Activated CD8-positive, alpha-beta memory T cell treated with anti-CD3 and anti-CD28 coated beads for 48 hours (primary cell): Measurements from ENCODE around the gene CYSRT1.
"Not testable (repeated sequence)": the region's sequence is repeated elsewhere in the genome, so short reads cannot be mapped to it uniquely, and the experiment has no call there.

Experiments used
- DNase-seq, 3 experiments: peaks; one replicate each; pipeline ENCODE4 v3.0.0-alpha.2; 2020; ENCODE audit warnings: low read depth in 2 of 3, low spot score in 2 of 3

CYSRT1 gene

DNA sequence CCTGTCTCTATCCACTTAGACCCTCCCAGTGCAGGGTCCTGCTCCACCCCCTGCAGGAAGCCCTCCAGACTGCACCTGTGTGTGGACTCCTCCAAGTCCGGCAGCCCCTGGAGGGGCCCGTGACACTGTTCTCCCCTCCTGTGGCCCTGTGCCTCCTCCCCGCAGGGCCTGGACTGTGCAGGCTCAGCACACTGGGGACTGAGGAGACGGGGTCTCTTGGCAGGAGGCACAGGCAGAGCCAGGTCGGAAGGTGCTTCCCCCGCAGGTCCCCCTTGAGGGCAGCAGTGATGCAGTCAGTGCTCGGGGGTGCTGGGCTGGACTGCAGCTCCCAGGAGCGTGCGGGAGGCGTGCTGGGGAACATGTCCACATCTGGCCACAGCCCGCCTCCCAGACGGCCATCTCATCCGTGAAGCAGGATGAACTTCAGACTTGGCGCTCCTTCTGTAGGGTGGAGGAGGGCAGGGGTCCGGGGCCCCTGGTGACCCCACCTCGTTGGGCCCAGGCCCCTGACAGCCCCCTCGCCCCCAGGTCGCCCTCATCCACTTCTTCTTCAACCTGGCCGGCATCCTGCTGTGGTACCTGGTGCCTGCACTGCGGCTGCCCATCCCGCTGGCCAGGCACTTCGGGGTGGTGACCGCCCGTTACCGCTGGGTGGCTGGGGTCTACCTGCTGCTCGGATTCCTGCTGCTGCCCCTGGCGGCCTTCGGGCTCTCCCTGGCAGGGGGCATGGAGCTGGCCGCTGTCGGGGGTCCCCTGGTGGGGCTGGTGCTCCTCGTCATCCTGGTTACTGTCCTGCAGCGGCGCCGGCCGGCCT lies 10.7 kb downstream of the CYSRT1 start:
- DNase-seq, result no peak

DNA sequence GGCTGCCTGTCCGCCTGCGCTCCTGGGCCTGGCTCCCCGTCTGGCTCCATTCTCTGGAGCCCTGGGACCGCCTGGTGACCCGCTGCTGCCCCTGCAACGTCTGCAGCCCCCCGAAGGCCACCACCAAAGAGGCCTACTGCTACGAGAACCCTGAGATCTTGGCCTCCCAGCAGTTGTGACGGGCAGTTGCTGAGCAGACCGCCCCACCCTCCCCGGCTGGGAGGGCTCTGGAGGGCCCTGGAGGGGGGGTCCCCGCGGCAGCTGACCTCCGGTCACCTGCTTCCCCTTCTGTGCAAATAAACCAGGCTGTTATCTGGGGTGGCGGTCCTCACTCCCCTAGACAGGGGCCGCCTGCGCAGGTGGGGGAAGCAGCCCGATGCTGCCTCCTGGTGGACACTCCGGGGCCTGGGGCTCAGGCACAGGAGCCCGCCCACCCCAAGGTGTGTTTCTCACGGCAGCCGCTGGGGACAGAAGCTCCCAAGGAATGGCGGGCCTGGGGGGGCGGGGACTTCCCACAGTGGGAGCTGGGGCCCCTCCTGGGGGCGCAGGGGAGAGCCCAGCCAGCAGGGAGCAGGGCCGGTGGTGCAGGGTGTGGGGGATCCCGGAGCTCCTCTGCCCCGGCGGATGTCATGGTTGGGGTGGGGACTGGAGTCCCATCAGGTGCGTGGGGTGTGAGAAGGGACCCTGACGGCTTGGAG lies 11.4 kb downstream of the CYSRT1 start:
- peak; percentile 70 to 89 (median 87) for DNase-seq

DNA sequence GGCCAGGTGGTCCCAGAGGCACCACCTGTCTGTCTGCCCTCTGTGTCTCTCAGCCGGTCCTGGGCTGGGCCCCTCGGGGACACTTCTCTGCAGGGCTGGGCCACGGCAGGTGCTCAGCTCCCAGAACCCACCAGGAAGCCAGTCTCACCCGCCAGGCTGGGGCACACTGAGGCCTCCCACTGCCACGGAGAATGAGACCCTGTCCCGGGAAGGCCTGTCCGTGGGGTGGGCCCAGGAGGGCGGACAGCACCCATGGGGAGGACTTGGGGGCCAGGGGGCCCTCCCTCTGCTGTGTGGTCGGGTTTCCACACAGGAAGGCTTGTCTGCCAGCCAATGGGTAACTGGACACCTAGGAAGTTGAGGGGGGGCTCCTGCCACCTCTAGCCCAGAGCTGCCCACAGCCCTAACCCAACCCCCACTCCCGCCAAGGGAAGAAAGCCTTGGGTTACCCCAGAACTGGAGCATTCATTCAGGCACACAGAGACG lies 12.0 kb downstream of the CYSRT1 start:
- DNase-seq, result no peak

DNA sequence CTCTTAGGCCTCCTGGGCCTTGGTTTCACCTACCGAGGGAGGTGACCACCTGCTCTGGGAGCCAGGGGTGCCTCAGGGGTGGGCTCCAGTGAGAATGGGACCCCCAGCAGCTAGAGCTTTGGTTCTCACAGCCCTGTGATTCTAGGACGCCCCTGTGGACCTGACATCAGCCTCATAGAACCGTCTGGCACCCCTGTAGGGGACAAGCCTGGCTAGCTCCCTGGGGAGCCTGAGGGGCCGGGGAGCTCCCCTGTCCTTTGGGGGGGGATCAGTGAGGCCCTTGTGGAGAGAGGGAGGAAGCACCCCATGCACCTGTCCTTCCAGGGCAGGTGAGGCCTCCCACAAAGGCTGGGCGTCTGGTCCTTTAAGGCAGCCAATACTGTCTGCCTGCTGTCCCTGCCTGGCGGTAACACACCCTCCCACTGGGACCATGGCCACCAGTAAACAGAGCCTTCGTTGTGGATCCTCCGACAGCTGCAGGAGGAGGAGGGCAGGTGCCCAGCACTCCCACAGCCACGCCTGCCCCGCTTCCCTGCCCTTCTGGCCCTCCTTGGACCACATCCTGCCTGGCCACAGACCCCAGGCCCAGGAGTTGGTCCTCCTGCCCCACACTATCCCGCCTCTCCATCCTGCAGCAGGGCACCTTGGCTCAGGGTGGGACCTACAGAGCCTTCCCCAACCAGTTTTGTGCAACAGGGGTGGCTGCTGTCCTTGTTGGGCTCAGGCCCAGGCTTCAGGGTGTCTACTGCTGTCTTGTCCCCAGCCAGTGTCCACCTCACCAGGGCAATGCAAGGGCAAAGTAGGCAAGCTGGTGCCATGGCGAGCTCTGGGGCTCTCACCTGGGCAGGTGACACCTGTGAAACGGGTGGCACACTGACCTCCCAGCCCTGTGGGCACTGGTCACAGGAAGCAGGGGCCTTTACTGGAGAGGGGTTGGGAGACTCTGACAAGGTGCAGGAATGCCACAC lies 13.1 kb downstream of the CYSRT1 start:
- no peak for DNase-seq

DNA sequence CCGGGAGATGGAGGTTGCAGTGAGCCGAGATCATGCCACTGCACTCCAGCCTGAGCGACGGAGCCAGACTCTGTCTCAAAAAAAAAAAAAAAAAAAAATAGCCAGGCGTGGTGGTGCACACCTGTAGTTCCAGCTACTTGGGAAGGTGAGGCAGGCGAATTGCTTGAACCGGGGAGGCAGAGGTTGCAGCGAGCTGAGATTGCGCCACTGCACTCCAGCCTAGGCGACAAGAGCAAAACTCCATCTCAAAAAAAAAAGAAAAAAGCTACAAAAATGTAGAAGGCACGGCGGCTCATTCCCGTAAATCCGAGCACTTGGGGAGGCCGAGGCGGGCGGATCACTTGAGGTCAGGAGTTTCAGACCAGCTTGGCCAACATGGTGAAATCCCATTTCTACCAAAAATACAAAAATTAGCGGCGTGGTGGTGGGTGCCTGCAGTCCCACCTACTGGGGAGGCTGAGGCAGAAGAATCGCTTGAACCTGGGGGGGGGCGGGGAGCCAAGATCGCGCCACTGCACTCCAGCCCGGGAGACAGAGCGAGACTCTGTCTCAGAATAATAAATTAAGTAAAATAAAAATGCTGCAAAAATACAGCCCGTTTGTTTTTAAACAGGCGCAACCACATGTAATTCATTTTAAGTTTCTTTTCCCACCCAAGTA lies 14.7 kb downstream of the CYSRT1 start:
- not testable (repeated sequence) for DNase-seq

DNA sequence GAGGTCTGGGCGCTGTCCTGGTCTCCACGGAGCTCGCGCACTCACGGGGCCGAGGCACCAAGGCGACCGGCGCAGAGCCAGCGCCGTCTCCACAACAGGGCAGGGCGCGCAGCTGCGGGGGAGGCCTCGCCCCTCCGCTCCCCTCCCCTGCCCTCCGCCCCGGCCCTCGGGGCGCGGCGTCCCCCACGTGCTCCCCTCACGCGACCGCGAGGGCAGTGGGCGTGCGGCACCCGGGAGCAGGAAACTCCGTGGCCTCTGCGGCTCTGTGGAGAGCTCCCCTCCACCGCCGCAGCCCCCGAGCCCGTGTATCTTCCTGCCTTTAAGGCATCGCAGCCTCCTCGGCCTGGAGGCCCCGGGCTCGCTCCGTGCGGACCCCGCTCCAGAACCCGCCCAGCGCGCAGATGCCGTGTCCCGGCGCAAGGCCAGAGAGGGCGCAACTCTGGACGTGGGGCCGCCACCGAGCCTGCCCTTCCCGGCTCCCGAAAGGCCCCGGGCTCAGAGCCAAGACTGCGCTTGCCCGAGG lies 15.4 kb downstream of the CYSRT1 start:
- DNase-seq, result peak in 2 of 3 experiments; percentile 50 to 66

DNA sequence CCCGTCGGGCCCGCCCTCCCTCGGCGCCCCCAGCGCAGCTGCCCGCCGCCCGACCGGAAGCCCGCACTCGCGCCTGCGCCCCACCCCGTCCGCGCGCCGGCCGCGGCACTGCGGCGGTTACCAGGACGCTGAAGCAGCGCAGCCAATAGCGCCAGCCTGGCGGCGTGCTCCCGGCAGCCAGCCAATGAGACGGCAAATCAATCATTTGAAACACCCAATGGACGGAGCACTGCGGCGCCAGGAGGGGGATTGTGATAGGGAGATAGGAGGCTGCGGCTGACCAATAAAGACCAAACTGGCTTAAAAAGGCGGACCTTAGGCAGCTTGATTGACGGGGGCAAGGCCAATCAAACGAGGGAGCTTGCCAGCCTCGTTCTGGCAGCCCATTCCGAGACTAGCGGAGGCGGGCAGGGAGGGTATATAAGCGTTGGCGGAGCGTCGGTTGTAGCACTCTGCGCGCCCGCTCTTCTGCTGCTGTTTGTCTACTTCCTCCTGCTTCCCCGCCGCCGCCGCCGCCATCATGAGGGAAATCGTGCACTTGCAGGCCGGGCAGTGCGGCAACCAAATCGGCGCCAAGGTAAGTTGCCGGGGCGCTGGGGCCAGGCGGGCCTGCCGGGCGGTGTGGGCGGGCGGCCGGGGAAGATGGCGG lies 16.0 kb downstream of the CYSRT1 start, which contains the start of gene TUBB4B:
TSS of gene TUBB4B (plus strand) at position 447 of the 649 bp plus-strand sequence. CDS start at position 521, 74 bp downstream.
- peak; percentile 85 to 98 (median 93) for DNase-seq

DNA sequence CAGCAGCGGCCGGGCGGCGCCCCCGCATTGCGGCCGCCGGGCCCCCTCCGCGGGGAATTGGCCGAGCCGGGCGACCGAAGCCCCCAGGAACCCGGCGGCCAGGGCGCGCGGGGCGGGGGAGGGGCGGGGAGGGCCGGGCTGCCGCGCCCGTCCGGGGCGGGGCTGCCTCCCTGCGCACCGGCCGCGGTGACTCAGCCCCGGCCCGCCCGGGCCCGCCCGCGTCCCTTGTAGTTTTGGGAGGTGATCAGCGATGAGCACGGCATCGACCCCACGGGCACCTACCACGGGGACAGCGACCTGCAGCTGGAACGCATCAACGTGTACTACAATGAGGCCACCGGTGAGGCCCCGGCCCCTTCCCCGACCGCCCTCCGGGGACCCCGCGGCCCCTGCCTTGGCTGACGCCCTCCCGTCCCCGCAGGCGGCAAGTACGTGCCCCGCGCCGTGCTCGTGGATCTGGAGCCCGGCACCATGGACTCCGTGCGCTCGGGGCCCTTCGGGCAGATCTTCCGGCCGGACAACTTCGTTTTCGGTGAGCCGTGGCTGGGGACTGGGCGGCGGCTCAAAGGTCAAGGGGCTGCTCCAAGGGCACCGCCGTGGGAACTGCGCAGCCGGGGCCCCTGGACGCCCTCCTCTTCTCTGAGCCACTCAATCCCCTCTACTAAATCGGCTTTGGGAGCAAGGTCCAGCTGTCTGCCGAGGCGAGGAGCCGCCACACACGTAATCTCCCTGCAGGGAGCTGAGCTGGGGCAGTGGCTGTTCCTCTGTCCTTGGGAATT lies 16.7 kb downstream of the CYSRT1 start:
- no peak for DNase-seq

DNA sequence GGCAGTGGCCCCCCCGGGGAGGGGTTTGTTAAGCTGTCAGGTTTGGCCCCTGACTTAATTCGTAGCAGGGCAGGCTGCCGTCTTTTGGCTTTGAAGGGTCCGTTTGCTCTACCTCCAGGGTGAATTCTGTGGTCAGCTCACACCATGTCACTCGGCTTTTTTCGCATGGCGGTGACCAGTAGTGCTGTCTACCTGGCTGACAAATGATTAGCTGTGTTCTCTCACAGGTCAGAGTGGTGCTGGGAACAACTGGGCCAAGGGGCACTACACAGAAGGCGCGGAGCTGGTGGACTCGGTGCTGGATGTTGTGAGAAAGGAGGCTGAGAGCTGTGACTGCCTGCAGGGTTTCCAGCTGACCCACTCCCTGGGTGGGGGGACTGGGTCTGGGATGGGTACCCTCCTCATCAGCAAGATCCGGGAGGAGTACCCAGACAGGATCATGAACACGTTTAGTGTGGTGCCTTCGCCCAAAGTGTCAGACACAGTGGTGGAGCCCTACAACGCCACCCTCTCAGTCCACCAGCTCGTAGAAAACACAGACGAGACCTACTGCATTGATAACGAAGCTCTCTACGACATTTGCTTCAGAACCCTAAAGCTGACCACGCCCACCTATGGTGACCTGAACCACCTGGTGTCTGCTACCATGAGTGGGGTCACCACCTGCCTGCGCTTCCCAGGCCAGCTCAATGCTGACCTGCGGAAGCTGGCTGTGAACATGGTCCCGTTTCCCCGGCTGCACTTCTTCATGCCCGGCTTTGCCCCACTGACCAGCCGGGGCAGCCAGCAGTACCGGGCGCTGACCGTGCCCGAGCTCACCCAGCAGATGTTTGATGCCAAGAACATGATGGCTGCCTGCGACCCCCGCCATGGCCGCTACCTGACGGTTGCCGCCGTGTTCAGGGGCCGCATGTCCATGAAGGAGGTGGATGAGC lies 17.6 kb downstream of the CYSRT1 start:
- DNase-seq, result no peak

DNA sequence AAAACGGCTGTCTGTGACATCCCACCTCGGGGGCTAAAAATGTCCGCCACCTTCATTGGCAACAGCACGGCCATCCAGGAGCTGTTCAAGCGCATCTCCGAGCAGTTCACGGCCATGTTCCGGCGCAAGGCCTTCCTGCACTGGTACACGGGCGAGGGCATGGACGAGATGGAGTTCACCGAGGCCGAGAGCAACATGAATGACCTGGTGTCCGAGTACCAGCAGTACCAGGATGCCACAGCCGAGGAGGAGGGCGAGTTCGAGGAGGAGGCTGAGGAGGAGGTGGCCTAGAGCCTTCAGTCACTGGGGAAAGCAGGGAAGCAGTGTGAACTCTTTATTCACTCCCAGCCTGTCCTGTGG lies 18.3 kb downstream of the CYSRT1 start:
- not testable (repeated sequence) for DNase-seq

DNA sequence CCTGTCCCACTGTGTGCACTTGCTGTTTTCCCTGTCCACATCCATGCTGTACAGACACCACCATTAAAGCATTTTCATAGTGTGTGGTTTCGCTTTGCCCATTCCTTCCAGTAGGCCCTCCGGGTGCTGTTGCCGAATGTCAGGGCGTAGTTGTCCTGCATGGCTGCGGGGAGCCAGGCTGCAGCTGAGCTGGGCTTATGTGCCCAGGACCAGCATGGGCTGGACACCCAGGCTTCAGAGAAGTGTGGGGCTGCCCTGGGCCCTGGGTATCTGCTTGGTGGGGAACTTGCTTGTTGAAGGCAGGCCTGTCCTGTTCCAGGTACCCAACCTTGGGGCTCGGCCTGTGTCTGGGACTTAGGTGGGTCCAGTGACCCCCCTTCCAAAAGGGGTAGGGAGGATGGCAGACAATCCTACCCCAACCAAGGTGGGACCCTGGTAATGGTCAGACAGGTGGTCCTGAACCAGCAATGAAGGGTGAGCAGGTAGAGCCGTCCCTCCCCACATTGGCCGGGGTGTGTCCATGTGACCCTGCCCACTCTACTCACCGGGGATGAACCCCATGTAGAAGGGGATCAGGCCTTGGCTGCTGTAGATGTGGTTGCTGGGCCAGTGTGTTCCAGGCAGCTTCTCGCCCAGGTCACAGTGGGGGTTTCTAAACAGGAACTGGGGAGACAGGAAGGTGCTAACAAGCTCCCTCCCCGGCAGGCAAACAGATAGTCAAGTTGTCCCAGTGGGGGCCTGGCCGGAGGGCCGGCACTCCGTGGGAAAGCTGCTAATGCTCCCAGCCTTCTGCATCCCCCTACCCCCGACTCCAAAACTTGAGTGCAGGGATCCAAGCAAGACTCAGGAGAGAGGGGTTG lies 18.9 kb downstream of the CYSRT1 start:
- DNase-seq, result no peak

DNA sequence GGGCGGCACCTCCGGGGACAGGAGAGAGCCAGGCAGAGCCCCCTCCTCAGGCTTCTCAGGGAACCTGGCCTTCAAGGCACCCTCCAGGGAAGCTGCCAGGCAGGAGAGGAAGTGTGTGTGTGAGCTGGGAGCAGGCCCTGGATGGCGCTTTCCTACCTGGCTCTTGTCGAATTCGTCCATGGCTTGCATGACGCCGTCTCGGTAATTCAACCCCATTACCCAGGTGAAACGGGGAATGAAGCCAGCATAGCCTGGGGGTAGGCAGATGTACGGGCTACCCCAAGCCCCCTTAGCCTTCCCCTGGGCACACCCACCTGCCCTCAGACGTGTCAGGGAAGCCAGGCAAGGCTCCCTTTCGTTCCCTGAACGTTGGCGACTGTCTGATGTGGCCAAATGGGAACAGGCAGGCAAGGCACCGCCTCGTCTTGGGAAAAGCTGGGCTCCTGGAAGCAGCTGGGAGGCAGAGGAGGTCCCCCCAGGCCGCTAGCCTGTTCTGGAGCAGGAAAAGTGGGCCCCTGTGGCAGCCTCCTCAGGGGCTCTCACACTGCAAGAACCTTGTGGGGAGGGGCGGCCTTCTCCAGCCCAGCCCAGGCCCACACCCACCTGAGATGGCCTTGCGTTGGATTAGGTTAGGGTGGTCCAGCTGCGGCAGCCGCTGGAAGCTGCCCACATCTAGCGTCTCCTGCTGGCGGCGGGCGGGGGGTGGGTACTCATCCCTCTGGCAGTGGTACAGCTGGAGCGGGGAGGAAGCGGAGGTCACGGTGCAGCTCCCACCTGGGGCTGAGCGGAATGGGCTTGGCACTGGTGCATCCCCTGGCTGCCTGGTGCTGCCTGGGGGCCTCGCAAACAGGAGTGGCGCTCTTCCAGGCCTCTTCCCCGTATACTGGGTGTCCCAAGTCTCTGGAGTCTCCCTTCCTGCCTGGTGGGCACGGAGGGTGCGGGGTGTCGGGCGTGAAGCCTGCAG lies 19.8 kb downstream of the CYSRT1 start:
- DNase-seq, result no peak

DNA sequence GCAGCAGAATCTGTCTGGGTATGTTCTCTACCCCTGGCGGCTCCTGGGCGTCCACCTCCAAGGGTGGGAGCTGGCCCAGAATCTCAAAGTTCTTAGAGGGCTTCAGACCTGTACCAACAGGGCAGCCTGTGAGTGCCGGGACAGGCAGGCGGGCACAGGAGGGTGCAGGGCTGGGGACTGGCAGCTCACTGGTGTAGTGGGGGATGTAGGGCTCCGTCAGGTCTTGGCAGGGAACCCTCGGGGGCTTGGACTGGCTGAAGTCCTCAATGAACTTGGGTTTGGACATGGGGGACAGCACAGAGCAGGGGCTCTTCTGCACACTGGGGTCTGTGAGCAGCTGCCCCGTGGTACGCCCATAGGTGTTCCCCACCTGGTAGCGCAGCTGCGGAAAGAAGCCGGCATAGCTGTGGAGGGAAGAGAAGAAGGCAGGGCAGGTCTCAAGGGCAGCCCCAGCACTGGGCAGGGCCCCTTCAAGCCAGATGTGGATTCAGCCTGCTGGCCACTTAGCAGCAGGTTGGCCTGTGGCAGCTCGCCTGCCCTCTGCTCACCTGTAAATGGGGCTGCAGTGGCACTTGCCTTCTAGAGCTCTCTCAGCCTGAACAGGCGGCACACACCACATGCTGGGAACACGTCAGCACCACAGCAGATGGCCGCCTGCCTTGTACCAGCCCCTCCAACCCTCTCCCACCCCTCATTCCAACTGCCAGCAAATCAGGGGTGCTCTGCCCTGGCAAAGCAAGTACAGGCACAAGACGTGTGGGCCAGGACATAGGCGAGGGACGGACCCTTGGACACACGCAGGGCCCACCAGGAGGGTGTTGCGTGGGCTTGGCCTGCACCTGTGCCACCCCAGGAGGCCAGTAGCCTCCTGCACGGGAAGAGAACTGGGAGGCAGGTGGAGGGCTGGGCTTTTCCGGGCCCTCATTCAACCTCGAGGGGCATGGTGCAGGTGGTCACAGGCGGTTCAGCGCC lies 20.8 kb downstream of the CYSRT1 start:
- no peak for DNase-seq

DNA sequence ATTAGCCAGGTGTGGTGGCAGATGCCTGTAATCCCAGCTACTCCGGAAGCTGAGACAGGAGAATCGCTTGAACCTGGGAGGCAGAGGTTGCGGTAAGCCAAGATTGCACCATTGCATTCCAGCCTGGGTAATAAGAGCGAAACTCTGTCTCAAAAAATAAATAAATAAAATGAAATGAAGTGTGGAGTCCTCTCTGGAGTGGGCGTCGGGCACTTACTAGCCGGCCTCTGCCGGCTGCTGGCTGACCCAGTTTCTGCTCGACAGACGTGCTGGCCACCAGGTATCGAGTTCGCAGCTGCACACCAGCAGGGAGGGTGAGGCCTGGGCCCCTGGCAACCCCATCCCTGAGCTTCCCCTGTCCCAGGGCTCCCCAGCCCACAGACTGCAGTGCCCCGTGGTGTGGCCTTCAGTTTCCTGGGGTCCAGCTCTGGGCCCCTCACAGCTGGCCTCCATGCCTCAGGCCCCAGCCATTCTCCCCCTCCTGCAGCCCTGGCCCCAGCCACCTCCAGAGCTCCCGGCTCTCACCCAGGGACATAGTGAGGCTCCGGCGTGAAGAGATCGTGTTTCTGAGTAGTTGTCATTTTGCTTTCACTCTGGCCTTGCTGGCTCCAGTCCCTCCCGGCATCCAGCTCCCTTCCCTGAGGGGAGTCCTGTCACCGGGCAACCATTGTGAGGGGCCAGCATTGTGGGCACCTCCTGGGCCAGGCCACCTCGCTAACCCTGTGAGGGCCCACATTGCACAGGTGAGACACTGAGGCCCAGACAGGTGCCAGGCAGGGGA lies 22.4 kb downstream of the CYSRT1 start:
- DNase-seq, result no peak
